ENCODE measurements around the gene RHOBTB1.
A peak's percentile ranks its signal among the peaks of the same experiment; 100 is the strongest.

Gene RHOBTB1

GRCh38 chr10:60964257-60965235 lies 20.6 kb upstream of the RHOBTB1 start:
- DNase-seq = peak; percentile 17 to 19

DNA sequence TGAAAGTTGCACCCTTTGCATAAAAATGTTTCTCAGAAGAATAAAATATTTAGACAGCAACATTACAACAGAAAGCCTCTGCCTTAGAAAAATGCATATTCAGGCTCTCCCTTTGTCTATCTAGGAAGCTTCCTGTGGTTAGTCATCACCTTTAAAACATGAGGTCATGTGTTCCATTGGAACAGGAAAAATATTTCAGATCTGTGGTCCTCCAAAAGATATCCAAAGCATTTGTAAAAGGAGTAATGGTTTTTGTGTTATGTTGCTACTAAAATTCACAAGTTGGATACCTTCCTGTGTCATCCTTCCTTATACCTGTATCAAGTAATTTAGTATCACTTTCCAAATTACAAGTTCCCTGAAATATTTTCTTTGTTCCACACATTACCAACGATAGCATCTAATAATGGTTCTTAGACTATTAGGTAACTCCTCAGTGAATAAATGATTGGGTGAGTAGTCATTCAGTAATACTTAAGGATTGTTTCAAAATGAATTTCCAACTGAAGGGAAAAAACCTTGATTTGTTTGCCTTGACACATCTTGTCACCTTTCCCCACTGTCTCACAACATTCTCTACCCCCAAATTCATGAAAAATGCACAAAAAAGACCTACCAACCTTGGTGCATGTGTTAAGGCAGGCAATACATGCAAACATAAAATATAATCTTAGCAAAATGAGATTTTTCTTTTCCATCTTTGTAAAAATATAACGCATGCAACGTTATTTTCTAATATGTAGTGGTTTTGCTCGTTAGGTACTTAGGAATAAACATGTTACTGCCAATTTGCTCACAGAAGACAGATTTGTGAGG lies 19.7 kb upstream of the RHOBTB1 start:
- DNase-seq = no peak

- DNase-seq = no peak
Observed at GRCh38 chr10:60962946-60963345, 19.0 kb upstream of the RHOBTB1 start.

- no peak for DNase-seq
Observed at GRCh38 chr10:60960913-60961312, 16.9 kb upstream of the RHOBTB1 start.

- DNase-seq = no peak
Observed at GRCh38 chr10:60960031-60960430, 16.0 kb upstream of the RHOBTB1 start.

DNA sequence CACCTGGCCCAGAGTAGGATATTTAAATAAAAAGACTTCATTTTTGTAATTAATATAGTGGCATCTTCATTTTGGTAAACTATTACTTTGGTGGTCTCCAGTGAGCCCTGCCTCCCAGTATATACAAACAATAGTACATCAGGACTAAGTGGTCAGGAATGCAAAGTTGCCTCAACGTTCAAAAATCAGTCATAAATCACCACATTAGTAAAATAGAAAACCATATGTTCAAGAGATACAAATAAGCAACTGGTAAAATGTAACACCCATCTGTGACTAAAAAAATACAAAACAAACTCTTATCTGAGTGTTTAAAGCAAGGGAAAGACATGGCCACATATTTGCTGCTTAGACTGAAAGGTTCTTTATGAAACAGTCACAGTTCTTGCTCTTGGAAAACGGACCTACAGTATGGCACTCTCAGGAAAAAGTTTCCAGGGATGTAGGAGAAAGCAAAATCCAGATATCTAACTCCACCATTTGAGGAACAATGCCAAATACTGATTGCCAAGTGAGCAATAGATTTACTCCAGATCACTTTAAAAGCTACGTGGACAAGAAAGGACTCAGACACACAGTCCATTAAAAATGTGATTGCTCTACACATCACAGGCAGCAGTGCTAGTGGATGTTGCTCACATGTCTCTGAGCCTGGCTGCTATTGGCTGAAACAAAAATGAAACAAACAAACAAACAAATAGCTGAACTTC lies 15.1 kb upstream of the RHOBTB1 start:
- no peak for DNase-seq

- no peak for DNase-seq
Observed at GRCh38 chr10:60957667-60958221, 13.8 kb upstream of the RHOBTB1 start.

- DNase-seq = no peak
Observed at GRCh38 chr10:60955957-60956425, 12.0 kb upstream of the RHOBTB1 start.

DNA sequence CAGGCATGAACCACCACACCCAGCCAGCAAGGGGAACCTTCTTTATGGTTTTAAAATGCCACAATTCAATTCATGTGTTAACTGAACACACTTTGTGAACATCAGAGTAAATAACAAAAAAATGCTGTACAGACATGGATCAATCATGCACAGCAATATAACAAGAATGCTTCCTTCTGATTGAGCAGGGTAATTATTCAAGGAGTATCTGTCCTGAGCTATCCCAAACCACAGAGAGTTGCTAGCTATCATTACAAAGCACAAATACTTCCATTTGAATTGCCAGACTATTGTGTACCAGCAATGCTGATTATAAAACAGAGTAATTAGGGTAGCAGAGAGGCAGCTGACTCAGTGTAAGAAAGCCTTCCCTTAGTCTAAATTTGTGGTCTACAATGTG lies 11.3 kb upstream of the RHOBTB1 start:
- DNase-seq = no peak

DNA sequence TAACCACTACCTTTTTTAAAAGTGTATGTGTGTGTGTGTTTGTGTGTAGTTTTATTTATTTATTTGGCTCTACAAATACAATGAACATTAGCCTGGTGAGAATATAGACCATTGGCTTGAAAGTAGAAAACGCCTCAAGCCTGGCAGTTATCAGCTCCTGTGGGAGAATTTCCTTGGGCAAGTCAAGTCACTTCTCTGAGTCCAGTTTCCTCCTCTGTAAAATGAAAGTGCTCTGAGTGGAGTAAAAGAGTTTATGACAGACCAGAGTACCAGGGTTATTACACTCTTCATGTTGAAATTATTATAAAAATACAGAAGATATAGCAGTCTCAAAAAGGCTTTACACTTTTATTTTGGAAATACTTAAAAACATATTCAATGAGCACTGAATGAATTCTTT lies 10.1 kb upstream of the RHOBTB1 start:
- no peak for DNase-seq

DNA sequence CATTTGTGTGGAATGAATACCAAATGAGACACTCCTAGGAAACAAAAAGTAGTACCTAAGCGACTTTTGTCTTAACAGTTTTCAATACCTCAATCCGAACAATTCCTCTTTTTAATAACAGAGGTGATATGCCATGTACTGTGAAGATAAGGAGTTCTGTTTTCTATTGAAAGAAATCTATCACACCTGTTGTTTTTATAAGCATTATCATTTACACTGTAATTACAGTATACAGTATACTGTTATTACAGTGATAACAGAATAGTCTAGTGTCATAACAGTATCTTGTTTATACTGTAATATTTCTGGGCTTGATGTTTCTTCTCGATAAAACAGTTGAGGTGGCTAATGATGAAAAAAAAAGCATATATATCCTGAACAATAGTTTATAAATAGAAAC lies 9.4 kb upstream of the RHOBTB1 start:
- no peak for DNase-seq

DNA sequence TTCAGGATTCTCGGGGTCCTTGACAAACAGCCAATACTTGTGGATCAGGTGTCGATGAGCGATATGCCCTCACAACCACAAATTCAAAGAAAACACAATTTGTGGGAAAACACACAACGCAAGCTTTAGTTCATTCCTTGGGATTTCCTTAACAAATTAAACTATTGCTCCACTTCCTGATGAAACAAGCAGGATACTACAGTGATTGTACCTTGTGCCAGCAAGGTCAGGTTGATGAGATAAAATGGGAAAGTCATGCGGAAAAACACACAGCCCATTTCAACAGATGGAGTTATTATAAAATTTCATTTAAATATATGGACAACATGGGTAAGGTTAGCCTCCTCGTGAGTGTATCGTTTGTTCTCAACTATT lies 8.8 kb upstream of the RHOBTB1 start:
- DNase-seq = no peak

DNA sequence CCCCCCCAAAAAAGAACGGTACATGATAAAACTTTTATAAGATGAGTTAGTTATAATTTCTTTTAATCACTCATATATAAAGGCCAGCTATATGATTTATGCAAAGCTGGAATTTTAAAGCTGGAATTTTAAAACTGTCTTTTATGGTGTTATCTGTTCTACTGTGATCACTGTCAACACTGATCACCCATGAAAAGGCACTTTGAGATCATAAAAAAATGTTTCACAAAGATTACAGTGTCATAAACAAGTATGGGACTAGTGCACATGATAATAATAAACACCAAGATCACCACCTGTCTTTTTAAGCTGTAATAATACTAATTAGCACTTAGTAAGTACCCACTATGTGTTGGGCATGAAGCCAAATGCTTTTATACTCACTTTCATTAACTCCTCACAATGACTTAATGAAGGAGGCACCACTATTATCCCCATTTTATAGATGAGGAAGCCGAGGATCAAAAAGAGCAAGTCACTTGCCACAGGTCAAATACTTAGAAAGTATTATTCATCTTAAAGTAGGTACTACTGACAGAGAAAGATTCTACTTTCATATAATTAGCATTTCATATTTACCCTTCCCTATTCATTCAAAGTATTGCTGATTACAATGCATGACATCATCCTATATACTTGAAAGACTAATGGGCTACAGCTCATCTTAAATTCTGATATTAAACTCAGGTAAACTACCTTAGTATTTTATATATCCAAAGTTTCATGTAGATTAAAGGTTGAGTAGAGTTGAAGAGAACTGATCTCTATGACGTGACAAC lies 8.3 kb upstream of the RHOBTB1 start:
- DNase-seq = no peak

DNA sequence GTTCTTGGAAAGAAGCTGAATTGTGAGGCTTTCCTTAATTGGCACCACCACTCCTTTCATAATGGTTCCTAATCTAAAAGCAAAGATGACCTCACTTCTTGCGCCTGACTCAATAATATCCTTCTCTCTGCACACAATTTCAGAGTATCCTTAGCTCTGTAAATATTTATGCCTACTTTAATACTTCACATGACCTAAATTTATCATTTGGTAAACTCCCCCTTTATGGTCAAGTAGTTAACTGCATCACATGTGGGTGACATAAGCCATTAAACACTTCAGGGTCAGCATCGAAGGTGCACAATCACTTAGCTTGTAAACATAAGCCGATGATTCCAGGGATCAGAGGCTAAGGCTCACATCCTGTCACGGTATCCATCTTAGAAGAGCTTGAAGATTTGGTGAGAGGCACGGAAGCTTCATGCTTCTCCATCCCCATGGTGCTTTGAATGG lies 7.3 kb upstream of the RHOBTB1 start:
- DNase-seq = no peak

DNA sequence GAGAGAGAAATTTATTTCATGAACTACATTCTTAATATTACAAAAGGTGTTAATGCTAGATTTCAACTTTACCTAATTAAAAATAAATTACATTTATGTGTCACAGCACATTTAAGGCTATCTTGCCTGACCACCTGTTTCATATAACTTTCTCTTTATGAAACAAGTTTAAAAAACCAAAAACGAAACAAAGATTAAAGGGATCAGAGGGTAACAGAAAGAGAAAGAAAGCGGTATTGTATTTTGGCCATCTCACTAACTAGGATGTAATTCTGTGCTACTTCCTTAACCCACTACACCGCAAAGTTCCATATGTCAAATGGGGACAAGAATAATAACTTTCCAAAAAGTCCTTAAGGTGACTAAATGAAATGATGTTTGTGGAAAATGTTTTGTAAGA lies 6.3 kb upstream of the RHOBTB1 start:
- DNase-seq = no peak

- DNase-seq = no peak
Observed at GRCh38 chr10:60948851-60949250, 4.9 kb upstream of the RHOBTB1 start.

GRCh38 chr10:60944910-60945297 lies 919 bp upstream of the RHOBTB1 start:
- no peak for DNase-seq

DNA sequence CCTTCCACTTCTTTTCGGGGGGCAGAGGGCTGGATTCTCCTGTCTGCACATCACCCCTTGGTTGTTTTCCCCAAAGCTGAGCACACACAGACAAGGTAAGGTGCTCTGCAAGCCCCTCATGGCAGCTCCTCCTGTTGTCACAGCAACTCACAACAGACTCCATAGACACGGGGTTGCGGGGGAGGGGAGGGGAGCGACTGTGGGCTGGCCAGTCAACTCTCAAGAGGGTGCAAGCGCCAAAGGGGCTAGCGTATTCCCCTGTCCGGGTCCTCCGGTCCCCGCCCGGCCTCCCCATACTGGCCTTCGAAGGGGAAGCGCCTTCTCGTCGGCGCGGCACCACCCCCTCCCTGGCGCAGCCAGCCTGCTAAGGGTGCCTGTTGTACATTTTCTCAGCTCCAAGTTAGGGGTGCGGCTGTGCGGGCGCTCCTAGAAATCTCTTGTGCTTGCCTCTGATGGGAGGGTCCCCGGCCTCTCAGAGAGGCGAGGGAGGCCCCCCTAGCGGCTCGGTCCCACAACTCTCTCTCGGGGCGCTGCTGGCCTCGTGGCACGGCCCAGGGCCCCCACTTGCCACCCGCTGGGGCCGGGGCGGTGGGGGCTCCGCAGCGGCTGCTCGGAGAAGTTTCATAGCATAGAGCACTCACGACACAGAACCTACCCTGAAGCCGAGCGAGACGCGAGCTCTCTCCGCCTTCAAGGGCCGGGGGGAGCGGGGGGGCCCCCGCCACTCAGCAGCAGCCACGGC lies 498 bp downstream of the RHOBTB1 start:
- peak in 1 of 2 experiments; percentile 3 for DNase-seq

GRCh38 chr10:60942788-60943315 lies 1.1 kb downstream of the RHOBTB1 start:
- no peak for DNase-seq

DNA sequence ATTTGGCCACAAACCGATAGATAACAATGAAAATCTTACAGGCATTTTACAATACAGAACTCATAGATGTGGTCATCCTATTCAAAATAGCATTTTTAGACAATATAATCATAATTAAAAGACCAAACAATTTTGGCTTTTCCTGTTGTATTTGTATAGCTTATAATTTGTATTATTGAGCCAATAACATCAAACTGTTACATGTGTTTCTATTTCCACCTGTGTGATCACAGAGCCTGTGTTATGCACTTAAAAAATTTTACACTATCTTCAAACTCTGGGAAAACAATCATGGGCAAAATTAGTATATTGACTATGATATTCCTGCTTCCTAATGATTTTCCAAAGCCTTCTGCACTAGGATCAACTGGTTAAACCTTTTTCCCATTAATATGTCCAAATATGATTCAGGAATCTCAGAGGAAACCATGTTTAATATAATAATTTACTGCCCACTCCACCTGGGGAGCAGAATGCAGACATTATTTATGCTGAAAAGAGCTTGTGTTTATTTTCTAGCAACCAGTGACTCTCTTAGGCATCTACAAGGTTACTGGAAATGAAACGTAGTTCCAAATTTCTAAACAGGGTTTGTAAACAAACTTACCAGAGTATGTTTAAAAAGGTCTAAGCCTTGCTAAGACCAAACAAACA lies 1.7 kb downstream of the RHOBTB1 start:
- DNase-seq = no peak
